Measurements from ENCODE around the gene MPRIP. TPM values are rescaled to one million over a fixed set of nuclear protein-coding genes. Genes with fewer than 3 reads are reported as not detected.

The MPRIP gene
- total RNA-seq, 2 experiments from 2014 or later: 145 to 157 TPM

GRCh38 chr17:17139972-17140589 lies 97.8 kb downstream of the MPRIP start:
- DNase-seq: no peak
- Mint-ChIP-seq H3K9me3 (no peaks in the 10 kb centered on the region), H3K36me3 (peaks cover 6% of the 10 kb centered on the region), H3K4me3 (no peak overlapping the region), H3K27me3 (no peaks in the 10 kb centered on the region), H3K4me1 (ENCODE audit: low read depth) (peaks cover 17% of the 10 kb centered on the region), H3K27ac (no peak overlapping the region)
- intact Hi-C loops (cut with micrococcal nuclease): no loop called here
- ChIA-PET CTCF (no interaction called here), POLR2A (no interaction called here)

DNA sequence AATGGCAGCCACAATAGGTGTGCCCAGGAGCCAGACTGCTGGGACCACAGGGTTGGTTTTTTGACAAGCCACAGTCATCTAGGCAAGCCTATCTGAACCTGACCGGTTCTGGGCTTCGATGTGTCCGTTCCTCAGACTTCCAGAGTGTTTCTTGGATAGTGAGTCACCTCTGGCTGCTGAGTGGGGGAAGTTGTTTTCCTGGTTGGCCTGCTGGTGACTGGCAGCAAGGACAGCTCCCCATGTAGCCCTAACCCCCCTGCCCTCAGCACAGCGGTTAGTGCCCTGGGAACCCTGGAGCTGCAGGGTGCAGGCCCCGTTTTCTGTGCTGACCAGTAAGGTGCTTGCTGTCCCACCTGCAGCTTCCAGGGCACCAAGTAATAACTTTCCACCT lies 98.3 kb downstream of the MPRIP start:
- ChIA-PET POLR2A (no interaction called here), CTCF (interaction anchor here (0.7 to 2.1 kb wide), 4 partner anchors 13 to 97 kb away, joined by 3 to 9 read pairs (median 5); partner anchors contain the start of gene FLCN)
- no peak overlapping the region for H3K27ac Mint-ChIP-seq

GRCh38 chr17:17141279-17141678 lies 99.0 kb downstream of the MPRIP start:
- no peak for DNase-seq
- CTCF ChIA-PET: interaction anchor here (0.6 to 2.4 kb wide), 32 partner anchors 8 to 173 kb away, joined by 3 to 12 read pairs (median 4); partner anchors contain the start of gene FLCN
- intact Hi-C loops (cut with micrococcal nuclease): no loop called here
- Mint-ChIP-seq H3K27ac (no peak overlapping the region), H3K36me3 (peaks cover 8% of the 10 kb centered on the region), H3K4me3 (no peak overlapping the region), H3K27me3 (no peaks in the 10 kb centered on the region), H3K4me1 (ENCODE audit: low read depth) (peaks cover 17% of the 10 kb centered on the region), H3K9me3 (no peaks in the 10 kb centered on the region)
- POLR2A ChIA-PET: interaction anchor here (1.4 kb wide), 1 partner anchor 12 kb away, joined by 5 read pairs; no protein-coding TSS in a partner anchor

More for the DNA sequence above, 98.3 kb downstream of the MPRIP start:
- no peak for DNase-seq
- Mint-ChIP-seq H3K27me3 (no peaks in the 10 kb centered on the region), H3K9me3 (no peaks in the 10 kb centered on the region), H3K4me1 (ENCODE audit: low read depth) (peaks cover 17% of the 10 kb centered on the region), H3K4me3 (no peak overlapping the region), H3K36me3 (peaks cover 8% of the 10 kb centered on the region)
- intact Hi-C loops (cut with micrococcal nuclease): no loop called here

DNA sequence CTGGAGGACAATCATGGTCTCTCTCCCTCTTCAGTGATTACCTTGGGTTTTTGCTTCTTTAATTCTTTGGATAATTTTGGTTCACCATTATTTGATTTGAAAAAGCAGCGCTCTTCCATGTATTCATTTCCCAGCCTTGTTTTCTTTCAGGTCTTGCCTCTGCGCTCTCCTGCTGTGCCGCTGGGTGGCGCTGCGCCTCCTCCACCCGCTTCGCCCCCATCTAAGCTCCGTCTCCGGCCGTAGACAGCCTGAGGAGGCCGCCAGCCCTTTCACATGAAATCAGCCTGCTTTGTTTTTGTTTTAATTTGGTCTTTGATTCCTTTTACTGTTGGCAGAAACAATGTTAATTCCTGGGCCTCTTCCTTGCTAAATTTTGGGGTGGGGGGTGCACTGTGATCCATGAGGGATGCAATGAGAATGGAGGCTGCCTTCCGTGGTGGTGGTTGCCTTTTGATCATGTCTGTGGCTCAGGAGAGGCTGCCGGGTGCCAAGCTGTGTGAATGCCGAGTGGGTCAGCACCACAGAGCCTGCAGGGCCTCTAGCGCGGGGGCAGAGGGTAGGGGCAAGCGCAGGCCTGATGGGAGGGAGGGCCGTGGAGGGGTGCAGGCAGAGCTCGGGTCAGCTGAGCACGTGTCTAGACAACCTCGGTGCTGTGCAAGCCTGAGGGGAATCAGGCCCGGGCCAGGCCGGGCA lies 99.7 kb downstream of the MPRIP start:
- intact Hi-C loops (cut with micrococcal nuclease): loop anchor here (1.0 kb wide), 1 partner anchor 171 kb away; no protein-coding TSS in a partner anchor
- Mint-ChIP-seq H3K4me1 (ENCODE audit: low read depth) (peaks cover 18% of the 10 kb centered on the region), H3K4me3 (no peak overlapping the region), H3K27ac (peak overlapping the region; percentile 10), H3K27me3 (no peaks in the 10 kb centered on the region), H3K9me3 (no peaks in the 10 kb centered on the region), H3K36me3 (peaks cover 9% of the 10 kb centered on the region)
- CTCF ChIA-PET: interaction anchor here (0.6 to 2.4 kb wide), 34 partner anchors 8 to 173 kb away, joined by 3 to 12 read pairs (median 4); partner anchors contain the start of gene FLCN
- POLR2A ChIA-PET: interaction anchor here (0.9 to 1.4 kb wide), 2 partner anchors 11 to 139 kb away, joined by 3 to 5 read pairs; no protein-coding TSS in a partner anchor
- DNase-seq: peak; percentile 72

DNA sequence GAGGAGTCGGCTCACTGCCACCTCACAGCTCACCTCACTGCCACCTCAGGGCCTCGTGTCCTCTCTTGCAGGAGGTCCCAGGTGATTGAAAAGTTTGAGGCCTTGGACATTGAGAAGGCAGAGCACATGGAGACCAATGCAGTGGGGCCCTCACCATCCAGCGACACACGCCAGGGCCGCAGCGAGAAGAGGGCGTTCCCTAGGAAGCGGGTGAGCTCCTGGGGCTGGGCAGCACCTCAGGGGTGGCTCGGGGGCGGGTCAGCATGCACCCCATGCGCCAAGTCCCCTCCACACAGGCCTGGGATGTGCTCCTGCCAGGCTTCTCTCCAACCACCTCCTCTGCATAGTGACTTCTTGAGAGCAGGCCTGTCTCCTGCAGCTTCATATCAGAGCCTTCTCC lies 100.3 kb downstream of the MPRIP start:
- no peaks in the 10 kb centered on the region for H3K27me3 Mint-ChIP-seq
- H3K4me3 Mint-ChIP-seq: no peak overlapping the region
- no peaks in the 10 kb centered on the region for H3K9me3 Mint-ChIP-seq
- CTCF ChIA-PET: interaction anchor here (0.6 to 2.4 kb wide), 29 partner anchors 8 to 170 kb away, joined by 3 to 12 read pairs (median 5); partner anchors contain the start of gene FLCN
- POLR2A ChIA-PET: interaction anchor here (0.9 to 1.4 kb wide), 2 partner anchors 11 to 138 kb away, joined by 3 to 5 read pairs; no protein-coding TSS in a partner anchor
- H3K4me1 Mint-ChIP-seq (ENCODE audit: low read depth): peaks cover 20% of the 10 kb centered on the region
- intact Hi-C loops (cut with micrococcal nuclease): loop anchor here (1.0 kb wide), 1 partner anchor 171 kb away; no protein-coding TSS in a partner anchor
- peaks cover 13% of the 10 kb centered on the region for H3K36me3 Mint-ChIP-seq
- no peak overlapping the region for H3K27ac Mint-ChIP-seq
- DNase-seq: no peak

- CTCF ChIA-PET: interaction anchor here (1.1 to 2.4 kb wide), 4 partner anchors 12 to 92 kb away, joined by 3 to 9 read pairs (median 4); no protein-coding TSS in a partner anchor
- POLR2A ChIA-PET: no interaction called here
- no peaks in the 10 kb centered on the region for H3K27me3 Mint-ChIP-seq
- H3K36me3 Mint-ChIP-seq: peaks cover 18% of the 10 kb centered on the region
- H3K4me1 Mint-ChIP-seq (ENCODE audit: low read depth): peaks cover 20% of the 10 kb centered on the region
- H3K9me3 Mint-ChIP-seq: no peaks in the 10 kb centered on the region
- H3K27ac Mint-ChIP-seq: no peak overlapping the region
- no peak for DNase-seq
- intact Hi-C loops (cut with micrococcal nuclease): no loop called here
- no peak overlapping the region for H3K4me3 Mint-ChIP-seq
Observed at GRCh38 chr17:17143501-17143900, 101.2 kb downstream of the MPRIP start.

DNA sequence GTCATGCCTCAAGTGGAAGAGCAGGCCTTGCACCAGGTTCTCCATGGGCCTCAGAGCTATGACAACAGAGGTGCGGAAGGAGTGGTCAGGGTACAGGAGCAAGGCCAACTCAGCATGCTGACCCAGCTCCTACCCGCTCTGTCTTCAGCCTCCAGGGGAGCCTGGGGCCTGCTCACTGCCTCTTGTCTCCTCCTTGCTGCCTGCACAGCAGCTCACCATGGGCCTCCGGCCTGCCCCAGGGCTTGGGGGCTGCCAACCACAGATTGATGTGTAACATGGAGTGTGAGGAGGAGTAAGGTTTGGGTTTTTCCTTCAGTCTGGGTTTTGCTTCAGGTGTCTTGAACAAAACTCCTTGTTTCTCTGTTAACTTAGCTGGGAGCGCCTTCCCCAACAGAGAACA lies 101.8 kb downstream of the MPRIP start:
- H3K36me3 Mint-ChIP-seq: peaks cover 18% of the 10 kb centered on the region
- ChIA-PET CTCF (interaction anchor here (0.7 to 1.5 kb wide), 5 partner anchors 12 to 47 kb away, joined by 3 to 4 read pairs (median 3); no protein-coding TSS in a partner anchor), POLR2A (no interaction called here)
- no peak for DNase-seq
- no peak overlapping the region for H3K27ac Mint-ChIP-seq
- H3K27me3 Mint-ChIP-seq: no peaks in the 10 kb centered on the region
- H3K9me3 Mint-ChIP-seq: no peaks in the 10 kb centered on the region
- H3K4me3 Mint-ChIP-seq: no peak overlapping the region
- intact Hi-C loops (cut with micrococcal nuclease): no loop called here
- H3K4me1 Mint-ChIP-seq (ENCODE audit: low read depth): peaks cover 14% of the 10 kb centered on the region

GRCh38 chr17:17144916-17145665 lies 102.8 kb downstream of the MPRIP start:
- CTCF ChIA-PET: interaction anchor here (0.7 to 1.5 kb wide), 5 partner anchors 15 to 48 kb away, joined by 3 read pairs; no protein-coding TSS in a partner anchor

GRCh38 chr17:17146786-17147406 lies 104.6 kb downstream of the MPRIP start:
- CTCF ChIA-PET: interaction anchor here (0.6 to 1.3 kb wide), 3 partner anchors 21 to 134 kb away, joined by 3 to 4 read pairs (median 3); partner anchors contain the start of gene MPRIP
- DNase-seq: peak; percentile 53
- POLR2A ChIA-PET: no interaction called here
- Mint-ChIP-seq H3K27me3 (no peaks in the 10 kb centered on the region), H3K36me3 (peaks cover 20% of the 10 kb centered on the region), H3K27ac (no peak overlapping the region), H3K4me1 (ENCODE audit: low read depth) (peaks cover 31% of the 10 kb centered on the region), H3K4me3 (no peak overlapping the region), H3K9me3 (no peaks in the 10 kb centered on the region)
- intact Hi-C loops (cut with micrococcal nuclease): loop anchor here (5.0 kb wide), 1 partner anchor 145 kb away; no protein-coding TSS in a partner anchor

More at GRCh38 chr17:17144916-17145665, 102.8 kb downstream of the MPRIP start:
- peaks cover 19% of the 10 kb centered on the region for H3K4me1 Mint-ChIP-seq (ENCODE audit: low read depth)
- no peaks in the 10 kb centered on the region for H3K27me3 Mint-ChIP-seq
- intact Hi-C loops (cut with micrococcal nuclease): loop anchor here (5.0 kb wide), 1 partner anchor 143 kb away; no protein-coding TSS in a partner anchor
- no peaks in the 10 kb centered on the region for H3K9me3 Mint-ChIP-seq
- POLR2A ChIA-PET: no interaction called here
- H3K27ac Mint-ChIP-seq: no peak overlapping the region
- no peak overlapping the region for H3K4me3 Mint-ChIP-seq
- no peak for DNase-seq
- peaks cover 20% of the 10 kb centered on the region for H3K36me3 Mint-ChIP-seq

GRCh38 chr17:17147821-17148220 lies 105.6 kb downstream of the MPRIP start:
- intact Hi-C loops (cut with micrococcal nuclease): loop anchor here (5.0 kb wide), 1 partner anchor 146 kb away; no protein-coding TSS in a partner anchor
- Mint-ChIP-seq H3K9me3 (no peaks in the 10 kb centered on the region), H3K27ac (peak overlapping the region; percentile 33), H3K4me3 (no peak overlapping the region), H3K27me3 (no peaks in the 10 kb centered on the region), H3K36me3 (peaks cover 26% of the 10 kb centered on the region), H3K4me1 (ENCODE audit: low read depth) (peaks cover 37% of the 10 kb centered on the region)
- ChIA-PET CTCF (interaction anchor here (1.0 kb wide), 1 partner anchor 156 kb away, joined by 3 read pairs; no protein-coding TSS in a partner anchor), POLR2A (no interaction called here)
- no peak for DNase-seq

Measured in activated CD4-positive, alpha-beta memory T cell treated with anti-CD3 and anti-CD28 coated beads for 36 hours (primary cell).